ENCODE results near the gene H1-8.
"Not testable (repeated sequence)": the region's sequence is repeated elsewhere in the genome, so short reads cannot be mapped to it uniquely, and the experiment has no call there.

H1-8 gene

DNA sequence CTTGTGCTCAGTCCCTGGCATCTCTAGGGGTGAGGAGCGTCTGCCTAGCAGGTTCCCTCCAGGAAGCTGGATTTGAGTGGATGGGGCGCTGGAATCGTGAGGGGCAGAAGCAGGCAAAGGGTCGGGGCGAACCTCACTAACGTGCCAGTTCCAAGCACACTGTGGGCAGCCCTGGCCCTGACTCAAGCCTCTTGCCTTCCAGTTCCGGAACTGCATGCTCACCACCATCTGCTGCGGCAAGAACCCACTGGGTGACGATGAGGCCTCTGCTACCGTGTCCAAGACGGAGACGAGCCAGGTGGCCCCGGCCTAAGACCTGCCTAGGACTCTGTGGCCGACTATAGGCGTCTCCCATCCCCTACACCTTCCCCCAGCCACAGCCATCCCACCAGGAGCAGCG, 9.6 kb upstream of the H1-8 start:
- DNase-seq (ENCODE audit: low spot score) = no peak

GRCh38 chr3:129534428-129535027, 8.4 kb upstream of the H1-8 start:
- no peak for DNase-seq (ENCODE audit: low spot score)

DNA sequence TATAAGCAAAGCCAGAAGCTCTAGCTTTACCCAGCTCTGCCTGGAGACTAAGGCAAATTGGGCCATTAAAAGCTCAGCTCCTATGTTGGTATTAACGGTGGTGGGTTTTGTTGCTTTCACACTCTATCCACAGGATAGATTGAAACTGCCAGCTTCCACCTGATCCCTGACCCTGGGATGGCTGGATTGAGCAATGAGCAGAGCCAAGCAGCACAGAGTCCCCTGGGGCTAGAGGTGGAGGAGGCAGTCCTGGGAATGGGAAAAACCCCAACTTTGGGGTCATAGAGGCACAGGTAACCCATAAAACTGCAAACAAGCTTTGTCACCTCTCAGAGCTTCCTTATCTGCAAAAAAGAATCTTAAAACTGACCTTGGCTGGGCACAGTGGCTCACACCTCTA, 7.9 kb upstream of the H1-8 start:
- no peak for DNase-seq (ENCODE audit: low spot score)

- no peak for DNase-seq (ENCODE audit: low spot score)
Observed at GRCh38 chr3:129536374-129536667, 6.7 kb upstream of the H1-8 start.

GRCh38 chr3:129536804-129537203, 6.2 kb upstream of the H1-8 start:
- DNase-seq (ENCODE audit: low spot score) = no peak

DNA sequence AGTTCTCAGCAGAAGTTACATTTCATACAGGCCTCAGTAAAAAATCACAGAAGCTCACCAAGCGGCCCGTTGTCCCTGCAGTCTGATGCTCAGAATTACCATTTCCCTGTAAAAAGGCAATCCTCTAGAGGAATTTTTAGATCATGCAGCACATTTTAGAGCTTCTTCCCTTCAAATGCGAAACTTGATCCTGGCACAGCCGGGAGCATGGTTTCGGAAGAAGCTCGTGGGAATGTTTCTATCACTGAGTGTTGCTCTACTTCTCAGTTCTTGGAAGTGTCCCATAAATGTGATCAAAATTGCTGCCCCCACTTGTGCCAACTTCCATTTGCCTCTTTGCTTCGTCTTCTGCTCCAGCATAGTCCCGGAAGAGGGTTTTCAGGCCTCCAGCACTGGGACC, 3.8 kb upstream of the H1-8 start:
- no peak for DNase-seq (ENCODE audit: low spot score)

GRCh38 chr3:129540776-129541516, 2.0 kb upstream of the H1-8 start:
- no peak for DNase-seq (ENCODE audit: low spot score)

GRCh38 chr3:129542747-129543146, 228 bp upstream of the H1-8 start:
- no peak for DNase-seq (ENCODE audit: low spot score)

- DNase-seq (ENCODE audit: low spot score) = no peak
Observed at GRCh38 chr3:129543999-129544398, 1.0 kb downstream of the H1-8 start.

- DNase-seq (ENCODE audit: low spot score) = not testable (repeated sequence)
Observed at GRCh38 chr3:129545951-129546350, 3.0 kb downstream of the H1-8 start.

DNA sequence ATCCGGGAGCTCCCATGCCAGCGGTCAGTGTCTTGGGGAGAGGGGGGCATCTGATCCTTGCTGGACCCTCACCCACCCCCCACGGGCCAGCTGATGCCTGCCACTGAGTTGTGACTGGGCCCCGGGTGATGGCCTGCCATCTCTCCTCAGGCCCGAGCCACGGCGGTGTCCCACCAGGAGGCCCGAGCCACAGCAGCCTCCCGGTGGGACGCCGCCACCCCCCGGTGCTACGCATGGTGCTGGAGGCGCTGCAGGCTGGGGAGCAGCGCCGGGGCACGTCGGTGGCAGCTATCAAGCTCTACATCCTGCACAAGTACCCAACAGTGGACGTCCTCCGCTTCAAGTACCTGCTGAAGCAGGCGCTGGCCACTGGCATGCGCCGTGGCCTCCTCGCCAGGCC, 4.3 kb downstream of the H1-8 start:
- no peak for DNase-seq (ENCODE audit: low spot score)

DNA sequence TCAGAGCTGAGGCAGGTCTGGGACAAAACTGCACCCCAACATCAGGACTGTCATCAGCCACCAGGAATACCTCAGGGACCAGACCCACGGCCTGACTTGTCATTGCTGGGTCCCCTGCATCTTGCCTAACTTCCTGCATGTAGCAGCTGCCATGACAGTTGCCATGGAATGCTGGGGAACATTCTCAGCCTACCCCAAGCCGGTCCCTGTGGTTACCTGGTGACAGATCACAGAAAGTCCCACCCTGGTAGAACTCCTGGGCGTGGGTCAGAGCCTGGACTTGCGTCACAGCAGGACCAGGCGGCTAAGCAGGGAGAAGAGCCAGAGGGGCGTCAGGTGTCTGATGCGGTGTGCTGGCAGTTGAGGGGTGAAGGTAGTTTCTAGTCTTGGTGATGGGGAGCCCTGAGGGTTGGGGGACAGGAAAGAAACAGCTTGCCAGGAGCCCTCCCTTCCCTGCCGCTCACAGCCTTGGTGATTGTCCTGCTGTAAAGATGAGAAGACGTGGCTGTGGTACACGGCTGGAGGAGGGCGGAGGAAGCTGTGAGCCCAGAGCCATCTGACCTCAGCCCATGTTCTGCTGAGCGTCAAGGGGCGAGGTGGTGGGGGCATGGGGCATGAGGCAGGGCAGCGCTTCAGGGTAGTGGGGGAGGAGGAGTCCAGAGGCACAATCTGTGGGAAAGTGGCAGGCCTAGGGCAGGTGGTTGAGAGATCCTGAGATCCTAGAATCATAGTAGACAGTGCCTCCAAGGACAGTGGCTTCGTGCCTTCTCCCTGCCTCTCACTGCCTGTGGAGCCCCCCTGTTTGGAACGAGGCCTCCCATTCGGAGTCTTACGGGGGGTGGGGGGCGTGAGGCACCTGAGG, 5.4 kb downstream of the H1-8 start:
- DNase-seq (ENCODE audit: low spot score) = no peak

DNA sequence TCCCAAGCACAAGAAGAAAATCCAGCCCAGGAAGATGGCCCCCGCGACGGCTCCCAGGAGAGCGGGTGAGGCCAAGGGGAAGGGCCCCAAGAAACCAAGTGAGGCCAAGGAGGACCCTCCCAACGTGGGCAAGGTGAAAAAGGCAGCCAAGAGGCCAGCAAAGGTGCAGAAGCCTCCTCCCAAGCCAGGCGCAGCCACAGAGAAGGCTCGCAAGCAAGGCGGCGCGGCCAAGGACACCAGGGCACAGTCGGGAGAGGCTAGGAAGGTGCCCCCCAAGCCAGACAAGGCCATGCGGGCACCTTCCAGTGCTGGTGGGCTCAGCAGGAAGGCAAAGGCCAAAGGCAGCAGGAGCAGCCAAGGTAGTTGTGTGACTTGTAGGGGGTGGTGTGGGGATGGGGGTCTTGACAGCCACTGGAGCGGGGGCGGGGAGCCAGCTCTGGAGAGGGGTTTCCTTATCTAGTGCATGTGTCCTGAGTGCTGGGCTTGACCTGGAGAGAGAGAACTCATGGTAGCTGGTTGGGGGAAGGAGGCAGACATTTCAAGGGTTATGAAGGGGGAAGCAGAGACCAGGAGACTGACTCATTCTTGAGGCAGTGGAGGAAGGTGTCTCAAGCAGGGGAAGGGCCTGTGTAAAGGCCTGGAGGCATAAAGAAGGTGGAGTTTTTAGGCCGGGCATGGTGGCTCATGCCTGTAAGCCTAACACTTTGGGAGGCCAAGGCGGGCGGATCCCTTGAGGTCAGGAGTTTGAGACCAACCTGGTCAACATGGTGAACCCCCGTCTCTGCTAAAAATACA, 6.2 kb downstream of the H1-8 start:
- DNase-seq (ENCODE audit: low spot score) = no peak

DNA sequence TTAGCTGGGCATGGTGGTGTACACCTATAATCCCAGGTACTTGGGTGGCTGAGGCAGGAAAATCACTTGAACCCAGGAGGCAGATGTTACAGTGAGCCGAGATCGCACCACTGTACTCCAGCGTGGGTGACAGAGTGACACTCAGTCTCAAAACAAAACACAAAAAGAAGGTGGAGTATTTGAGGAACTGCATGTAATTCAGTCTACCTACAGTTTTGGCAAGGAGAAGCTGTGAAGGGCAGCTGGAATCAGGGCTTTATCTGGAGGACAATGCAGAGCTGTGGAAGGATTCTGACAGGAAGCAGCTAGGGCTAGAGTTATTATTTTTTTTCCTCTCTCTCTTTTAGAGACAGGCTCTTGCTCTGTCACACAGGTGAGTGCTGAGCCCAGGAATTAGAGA, 6.8 kb downstream of the H1-8 start:
- no peak for DNase-seq (ENCODE audit: low spot score)

GRCh38 chr3:129552287-129553050, 9.5 kb downstream of the H1-8 start:
- no peak for DNase-seq (ENCODE audit: low spot score)

DNA sequence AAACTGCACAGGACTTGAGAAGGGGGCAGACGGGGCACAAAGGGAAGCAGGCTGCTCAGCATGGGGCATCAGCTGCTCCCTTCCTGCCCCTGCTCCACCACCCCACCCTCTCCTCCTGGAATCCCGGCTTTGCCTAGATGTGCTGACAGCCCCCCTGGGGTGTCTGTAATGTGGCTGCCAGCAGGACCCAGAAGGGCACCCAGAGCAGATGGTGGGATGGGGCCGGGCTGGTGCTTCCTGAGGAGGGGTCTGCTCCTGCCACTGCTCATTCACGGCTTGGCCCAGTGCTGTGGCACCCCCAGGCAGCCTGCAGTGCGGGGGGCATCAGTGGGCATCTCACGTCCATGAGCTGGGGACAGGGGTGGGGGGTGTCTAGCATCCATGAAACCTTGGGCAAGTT, 10.2 kb downstream of the H1-8 start:
- DNase-seq (ENCODE audit: low spot score) = no peak

DNA sequence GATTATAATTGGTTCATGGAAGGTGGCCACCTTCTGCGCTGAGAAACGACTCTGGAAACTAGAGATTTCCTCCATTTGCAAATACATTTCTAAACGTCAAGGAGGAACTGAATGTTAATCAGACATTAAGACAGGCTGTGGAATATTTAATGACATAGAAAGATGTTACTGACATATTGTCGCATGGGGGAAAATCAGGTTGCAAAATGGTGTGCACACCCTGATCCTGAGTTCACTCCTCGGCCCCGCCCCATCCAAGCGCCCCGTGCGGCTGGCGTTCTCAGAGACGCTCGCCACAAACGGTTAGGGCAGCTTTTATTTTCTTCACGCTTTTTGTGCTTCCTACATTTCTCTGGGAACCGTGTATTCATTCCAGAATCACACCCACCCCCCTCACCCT, 10.7 kb downstream of the H1-8 start:
- no peak for DNase-seq (ENCODE audit: low spot score)

GRCh38 chr3:129554356-129555152, 11.6 kb downstream of the H1-8 start:
- no peak for DNase-seq (ENCODE audit: low spot score)

- no peak for DNase-seq (ENCODE audit: low spot score)
Observed at GRCh38 chr3:129555153-129555550, 12.2 kb downstream of the H1-8 start.

DNA sequence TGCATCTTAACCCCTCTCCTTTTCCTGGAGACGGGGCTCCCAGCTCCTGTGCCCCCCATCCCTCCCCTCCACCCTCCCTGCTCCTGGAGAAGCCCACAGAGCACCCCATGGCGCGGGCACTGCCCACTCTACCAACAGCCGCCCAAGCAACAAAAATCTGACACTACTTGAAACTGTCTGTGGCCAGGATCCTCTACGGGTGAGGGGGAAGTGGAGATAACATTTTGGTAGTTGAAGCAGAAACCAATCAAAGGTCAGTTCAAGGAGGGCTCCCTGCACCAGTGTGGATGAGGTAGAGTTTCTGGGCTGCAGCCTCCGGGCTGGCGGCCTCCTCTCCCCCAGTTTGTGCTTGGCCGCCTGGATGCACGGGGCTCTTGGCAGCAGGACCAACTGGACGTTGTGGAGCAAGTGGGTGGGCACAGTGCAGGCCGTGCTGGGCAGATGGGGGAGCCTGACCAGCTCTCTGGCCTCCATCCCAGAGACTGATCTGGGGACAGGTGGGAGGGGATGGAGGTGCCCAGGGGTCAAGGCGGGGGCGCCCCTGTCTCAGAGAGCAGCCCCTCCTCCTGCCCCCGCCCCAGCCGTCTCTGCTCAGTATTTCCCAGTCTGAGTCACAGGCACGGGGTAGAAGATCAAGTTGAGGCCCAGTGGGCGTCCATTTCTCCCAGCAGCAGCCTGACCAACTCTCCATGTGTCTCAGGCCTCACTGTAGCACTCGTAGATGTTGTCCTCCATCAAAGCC, 12.8 kb downstream of the H1-8 start:
- no peak for DNase-seq (ENCODE audit: low spot score)

Data from cerebellar cortex (tissue), 1 donor.